ENCODE results near the gene GID4.

Gene GID4

DNA sequence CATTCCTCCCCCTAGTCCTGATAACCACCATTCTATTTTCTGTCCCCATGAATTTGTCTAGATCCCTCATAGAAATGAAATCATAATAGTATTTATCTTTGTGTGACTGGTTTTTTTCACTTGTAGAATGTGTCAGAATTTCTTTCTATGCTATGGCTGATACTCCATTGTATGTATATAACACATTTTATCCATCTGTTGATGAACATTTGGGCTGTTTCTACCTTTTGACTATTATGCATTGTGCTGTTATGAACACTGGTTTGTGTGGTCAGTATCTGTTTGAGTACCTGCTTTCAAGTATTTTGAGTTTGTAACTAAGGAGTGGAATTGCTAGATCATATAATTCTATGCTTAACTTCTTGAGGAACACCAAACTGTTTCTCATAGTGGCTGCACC, 32.5 kb downstream of the GID4 start:
- TF ChIP-seq, protein P1, sequence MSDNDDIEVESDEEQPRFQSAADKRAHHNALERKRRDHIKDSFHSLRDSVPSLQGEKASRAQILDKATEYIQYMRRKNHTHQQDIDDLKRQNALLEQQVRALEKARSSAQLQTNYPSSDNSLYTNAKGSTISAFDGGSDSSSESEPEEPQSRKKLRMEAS (IDR thresholded peaks at IDR 0.05; ENCODE audit: low read depth, low read length), result no peak
- TF ChIP-seq POLR2A (IDR thresholded peaks at IDR 0.05; ENCODE audit: extremely low read depth, insufficient read length) (no peak), MYC (IDR thresholded peaks at IDR 0.05; ENCODE audit: low read depth, low read length) (no peak)
- TF ChIP-seq, protein P2, sequence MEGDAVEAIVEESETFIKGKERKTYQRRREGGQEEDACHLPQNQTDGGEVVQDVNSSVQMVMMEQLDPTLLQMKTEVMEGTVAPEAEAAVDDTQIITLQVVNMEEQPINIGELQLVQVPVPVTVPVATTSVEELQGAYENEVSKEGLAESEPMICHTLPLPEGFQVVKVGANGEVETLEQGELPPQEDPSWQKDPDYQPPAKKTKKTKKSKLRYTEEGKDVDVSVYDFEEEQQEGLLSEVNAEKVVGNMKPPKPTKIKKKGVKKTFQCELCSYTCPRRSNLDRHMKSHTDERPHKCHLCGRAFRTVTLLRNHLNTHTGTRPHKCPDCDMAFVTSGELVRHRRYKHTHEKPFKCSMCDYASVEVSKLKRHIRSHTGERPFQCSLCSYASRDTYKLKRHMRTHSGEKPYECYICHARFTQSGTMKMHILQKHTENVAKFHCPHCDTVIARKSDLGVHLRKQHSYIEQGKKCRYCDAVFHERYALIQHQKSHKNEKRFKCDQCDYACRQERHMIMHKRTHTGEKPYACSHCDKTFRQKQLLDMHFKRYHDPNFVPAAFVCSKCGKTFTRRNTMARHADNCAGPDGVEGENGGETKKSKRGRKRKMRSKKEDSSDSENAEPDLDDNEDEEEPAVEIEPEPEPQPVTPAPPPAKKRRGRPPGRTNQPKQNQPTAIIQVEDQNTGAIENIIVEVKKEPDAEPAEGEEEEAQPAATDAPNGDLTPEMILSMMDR (IDR thresholded peaks at IDR 0.05; ENCODE audit: low read depth, low read length), result no peak
- no peak for DNase-seq (ENCODE audit: low read depth)
- H3K4me3 ChIP-seq (ENCODE audit: low read depth, low read length), result no peak overlapping the region

DNA sequence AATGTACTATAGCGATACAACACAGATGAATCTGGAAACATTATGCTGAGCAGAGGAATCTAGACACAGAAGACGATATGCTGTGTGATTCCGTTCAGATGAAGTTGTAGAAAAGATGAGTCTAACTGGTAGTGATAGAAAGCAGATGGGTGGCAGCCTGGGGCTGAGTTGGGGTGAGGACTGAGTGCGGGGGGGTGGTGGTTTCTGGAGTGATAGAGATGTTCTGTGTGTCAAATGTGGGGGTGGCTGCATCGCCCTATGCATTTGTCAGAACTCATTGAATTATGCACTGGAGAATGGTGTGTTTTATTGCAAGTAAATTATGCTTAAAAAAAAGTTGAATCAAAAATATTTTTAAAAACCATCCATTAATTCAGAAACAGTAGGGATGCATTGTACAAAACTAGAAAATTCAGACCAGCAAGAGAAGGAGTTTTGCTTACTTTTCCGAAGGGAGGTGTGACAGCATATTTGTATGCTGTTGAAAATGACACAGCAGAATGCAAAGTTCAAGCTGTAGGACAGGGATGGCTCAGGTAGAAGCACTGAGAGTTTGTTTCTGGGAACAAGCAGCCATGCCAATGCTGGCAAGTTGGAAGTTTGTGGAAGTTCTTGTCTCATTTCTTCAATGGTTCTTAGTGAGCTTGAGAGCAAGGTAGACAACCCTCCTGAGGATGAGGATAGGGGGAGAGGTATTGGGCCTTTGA, 35.5 kb downstream of the GID4 start:
- no peak for DNase-seq (ENCODE audit: low read depth)

DNA sequence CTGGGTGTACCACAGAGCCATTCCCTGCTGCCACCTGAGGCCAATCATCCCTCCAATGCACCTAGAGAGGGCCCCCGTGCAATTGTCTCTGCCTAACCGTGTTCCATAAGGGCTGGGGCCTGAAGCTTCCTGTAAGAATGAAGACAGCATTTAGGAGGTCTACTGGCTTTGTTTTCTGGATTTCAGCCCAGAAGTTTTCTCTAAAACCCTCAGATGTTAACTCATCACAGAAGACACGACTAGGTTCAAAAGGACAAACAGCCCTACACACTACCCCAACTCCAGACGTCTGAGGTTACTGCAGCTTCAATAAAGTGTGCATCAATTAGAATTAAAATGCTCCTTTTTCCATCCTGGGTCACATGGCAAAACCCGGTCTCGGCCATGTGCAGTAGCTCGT, 37.7 kb downstream of the GID4 start:
- DNase-seq (ENCODE audit: low read depth), result no peak
- H3K4me3 ChIP-seq (ENCODE audit: low read depth, low read length), result no peak overlapping the region
- TF ChIP-seq MYC (IDR thresholded peaks at IDR 0.05; ENCODE audit: low read depth, low read length), result no peak
- no peak for TF ChIP-seq POLR2A (IDR thresholded peaks at IDR 0.05; ENCODE audit: extremely low read depth, insufficient read length)
- TF ChIP-seq, protein P1 (IDR thresholded peaks at IDR 0.05; ENCODE audit: low read depth, low read length), result no peak
- TF ChIP-seq, protein P2 (IDR thresholded peaks at IDR 0.05; ENCODE audit: low read depth, low read length), result no peak

More for the DNA sequence above, 35.5 kb downstream of the GID4 start:
- no peak overlapping the region for H3K4me3 ChIP-seq (ENCODE audit: low read depth, low read length)
- TF ChIP-seq MYC (IDR thresholded peaks at IDR 0.05; ENCODE audit: low read depth, low read length), result no peak
- TF ChIP-seq, protein P1 (IDR thresholded peaks at IDR 0.05; ENCODE audit: low read depth, low read length), result no peak
- TF ChIP-seq, protein P2 (IDR thresholded peaks at IDR 0.05; ENCODE audit: low read depth, low read length), result no peak
- TF ChIP-seq POLR2A (IDR thresholded peaks at IDR 0.05; ENCODE audit: extremely low read depth, insufficient read length), result no peak

DNA sequence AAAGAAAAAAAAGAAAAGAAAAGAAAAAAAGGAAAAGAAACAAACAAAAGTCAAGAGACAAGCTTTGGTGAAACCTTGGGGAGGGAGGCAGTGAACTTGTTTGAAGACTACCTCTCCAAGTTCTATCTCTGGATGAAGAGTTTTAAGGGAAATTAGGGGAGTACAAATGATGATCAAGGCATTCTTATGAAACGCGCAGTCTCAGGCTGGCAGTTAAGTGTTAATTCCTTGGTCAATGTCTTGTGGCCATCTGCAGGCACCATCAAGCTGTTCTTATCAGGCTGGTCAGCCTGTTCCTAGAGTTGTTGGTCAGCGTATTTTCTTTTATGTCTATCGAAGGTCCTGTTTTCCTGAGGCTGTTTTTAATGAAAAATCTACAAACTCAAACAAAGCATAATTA, 40.3 kb downstream of the GID4 start:
- TF ChIP-seq POLR2A (IDR thresholded peaks at IDR 0.05; ENCODE audit: extremely low read depth, insufficient read length) (no peak), MYC (IDR thresholded peaks at IDR 0.05; ENCODE audit: low read depth, low read length) (no peak)
- TF ChIP-seq, protein P2 (IDR thresholded peaks at IDR 0.05; ENCODE audit: low read depth, low read length), result no peak
- TF ChIP-seq, protein P1 (IDR thresholded peaks at IDR 0.05; ENCODE audit: low read depth, low read length), result no peak
- no peak overlapping the region for H3K4me3 ChIP-seq (ENCODE audit: low read depth, low read length)
- DNase-seq (ENCODE audit: low read depth), result no peak

DNA sequence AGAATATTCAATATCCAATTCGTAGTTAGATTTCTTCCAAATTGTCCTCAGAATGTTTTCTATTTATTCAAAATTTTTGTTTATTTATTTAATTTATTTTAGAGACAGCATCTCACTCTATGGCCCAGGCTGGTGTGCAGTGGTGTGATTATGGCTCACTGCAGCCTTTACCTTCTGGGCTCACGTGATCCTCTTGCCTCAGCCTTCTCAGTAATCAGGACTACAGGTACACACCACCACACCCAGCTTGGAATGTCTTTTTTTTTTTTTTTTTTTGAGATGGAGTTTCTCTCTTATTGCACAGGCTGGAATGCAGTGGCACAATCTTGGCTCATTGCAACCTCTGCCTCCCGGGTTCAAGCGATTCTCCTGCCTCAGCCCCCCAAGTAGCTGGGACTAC, 45.0 kb downstream of the GID4 start:
- TF ChIP-seq, protein P2 (IDR thresholded peaks at IDR 0.05; ENCODE audit: low read depth, low read length), result no peak
- TF ChIP-seq MYC (IDR thresholded peaks at IDR 0.05; ENCODE audit: low read depth, low read length), result no peak
- DNase-seq (ENCODE audit: low read depth), result no peak
- no peak overlapping the region for H3K4me3 ChIP-seq (ENCODE audit: low read depth, low read length)

Data from NB4 (cell line).